SU-DHL-6 (cell line): ENCODE measurements around the gene ABHD13.

Experiments used
- H2AFZ ChIP-seq: fragments of 200-600 bp; sonication (generic); 2 replicates; pipeline ENCODE4 v1.6.1; 2014; ENCODE audit warnings: low read depth, mild to moderate bottlenecking, moderate library complexity, mixed read lengths, antibody characterized with exemption, low read length; ENCODE audit not compliant: severe bottlenecking
- H3F3A ChIP-seq: fragments of 200-600 bp; shearing (Covaris generic); 2 replicates; pipeline ENCODE4 v1.6.0; 2016; ENCODE audit warnings: antibody characterized with exemption, mild to moderate bottlenecking; ENCODE audit not compliant: insufficient read depth
- H3K27ac ChIP-seq: fragments of 200-600 bp; sonication (generic); 2 replicates; pipeline ENCODE4 v1.5.1; 2016; ENCODE audit warnings: low read depth, mild to moderate bottlenecking, low read length, moderate library complexity, mixed read lengths
- H3K27me3 ChIP-seq: fragments of 200-600 bp; sonication (generic), shearing (Covaris generic); 2 replicates; pipeline ENCODE4 v1.6.0; 2014; ENCODE audit warnings: mild to moderate bottlenecking, low read length
- H3K36me3 ChIP-seq: fragments of 200-600 bp; sonication (generic); 2 replicates; pipeline ENCODE4 v1.6.1; 2014; ENCODE audit warnings: mild to moderate bottlenecking, low read length, mixed read lengths
- H3K4me2 ChIP-seq: fragments of 300-600, 200-600 bp; shearing (Covaris generic), sonication (generic); 2 replicates; pipeline ENCODE4 v1.6.0; 2014; ENCODE audit warnings: low read length, low read depth, mild to moderate bottlenecking; ENCODE audit not compliant: poor library complexity, severe bottlenecking
- H3K4me3 ChIP-seq: fragments of 200-600 bp; sonication (generic); 2 replicates; pipeline ENCODE4 v1.5.1; 2014; ENCODE audit warnings: antibody characterized with exemption, low read length, mild to moderate bottlenecking, mixed read lengths; ENCODE audit not compliant: insufficient read depth, poor library complexity, severe bottlenecking
- H3K79me2 ChIP-seq: fragments of 200-600 bp; sonication (generic); 2 replicates; pipeline ENCODE4 v1.6.1; 2014; ENCODE audit warnings: mild to moderate bottlenecking, low read length, moderate library complexity; ENCODE audit not compliant: insufficient read depth
- H3K9ac ChIP-seq: fragments of 200-600 bp; sonication (generic); 2 replicates; pipeline ENCODE4 v1.7.0; 2014; ENCODE audit warnings: mild to moderate bottlenecking, low read length
- H3K9me2 ChIP-seq: fragments of 200-600 bp; sonication (generic); replicated peaks from 2 replicates; pipeline ENCODE4 v1.6.1; 2014; ENCODE audit warnings: low read length; ENCODE audit not compliant: insufficient read depth
- H3K9me3 ChIP-seq: fragments of 200-600 bp; sonication (generic); 2 replicates; pipeline ENCODE4 v1.6.1; 2014; ENCODE audit warnings: low read length, mixed read lengths; ENCODE audit not compliant: insufficient read depth
- H4K20me1 ChIP-seq: fragments of 200-600 bp; sonication (generic); 2 replicates; pipeline ENCODE4 v1.6.1; 2014; ENCODE audit warnings: low read depth, mild to moderate bottlenecking, antibody characterized with exemption, low read length, moderate library complexity, mixed read lengths
- EZH2phosphoT487 ChIP-seq: fragments of 200-600 bp; sonication (generic), shearing (Covaris generic); conservative IDR thresholded peaks from 2 replicates; pipeline ENCODE4 v1.6.1; 2018; ENCODE audit warnings: mild to moderate bottlenecking, antibody characterized with exemption, low read length, moderate library complexity, mixed read lengths
- TF ChIP-seq, protein P1 (sequence below): fragments of 200-600 bp; sonication (generic); IDR thresholded peaks from one replicate; pipeline ENCODE4 v1.5.1; 2017; ENCODE audit warnings: antibody characterized with exemption, mild to moderate bottlenecking, low read length, moderate library complexity; ENCODE audit not compliant: insufficient read depth, poor library complexity, severe bottlenecking

ABHD13 gene

GRCh38 chr13:108269601-108270328, 51.6 kb downstream of the ABHD13 start, which contains the start of gene TNFSF13B:
TSS of gene TNFSF13B (plus strand) at chr13:108269718. CDS start at chr13:108269896, 178 bp downstream.
- no peak within 1 kb of the TSS for H2AFZ ChIP-seq
- no peaks in the 10 kb centered on the region for H3F3A ChIP-seq
- no peaks in the 10 kb centered on the region for H3K9me2 ChIP-seq
- H3K4me2 ChIP-seq = peak within 1 kb of the TSS; percentile 26
- H3K27ac ChIP-seq = no peak within 1 kb of the TSS
- no peaks in the 10 kb centered on the region for H3K79me2 ChIP-seq
- no peak within 1 kb of the TSS for H3K9ac ChIP-seq
- H3K9me3 ChIP-seq = no peaks in the 10 kb centered on the region
- no peaks in the 10 kb centered on the region for H4K20me1 ChIP-seq
- no peak for TF ChIP-seq EZH2phosphoT487
- TF ChIP-seq, protein P1, sequence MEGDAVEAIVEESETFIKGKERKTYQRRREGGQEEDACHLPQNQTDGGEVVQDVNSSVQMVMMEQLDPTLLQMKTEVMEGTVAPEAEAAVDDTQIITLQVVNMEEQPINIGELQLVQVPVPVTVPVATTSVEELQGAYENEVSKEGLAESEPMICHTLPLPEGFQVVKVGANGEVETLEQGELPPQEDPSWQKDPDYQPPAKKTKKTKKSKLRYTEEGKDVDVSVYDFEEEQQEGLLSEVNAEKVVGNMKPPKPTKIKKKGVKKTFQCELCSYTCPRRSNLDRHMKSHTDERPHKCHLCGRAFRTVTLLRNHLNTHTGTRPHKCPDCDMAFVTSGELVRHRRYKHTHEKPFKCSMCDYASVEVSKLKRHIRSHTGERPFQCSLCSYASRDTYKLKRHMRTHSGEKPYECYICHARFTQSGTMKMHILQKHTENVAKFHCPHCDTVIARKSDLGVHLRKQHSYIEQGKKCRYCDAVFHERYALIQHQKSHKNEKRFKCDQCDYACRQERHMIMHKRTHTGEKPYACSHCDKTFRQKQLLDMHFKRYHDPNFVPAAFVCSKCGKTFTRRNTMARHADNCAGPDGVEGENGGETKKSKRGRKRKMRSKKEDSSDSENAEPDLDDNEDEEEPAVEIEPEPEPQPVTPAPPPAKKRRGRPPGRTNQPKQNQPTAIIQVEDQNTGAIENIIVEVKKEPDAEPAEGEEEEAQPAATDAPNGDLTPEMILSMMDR = no peak
- H3K4me3 ChIP-seq = peak within 1 kb of the TSS; percentile 13
- H3K27me3 ChIP-seq = no peaks in the 10 kb centered on the region
- H3K36me3 ChIP-seq = no peaks in the 10 kb centered on the region

- no peaks in the 10 kb centered on the region for H3K79me2 ChIP-seq
- H3K4me2 ChIP-seq = peak overlapping the region; percentile 26
- H3K4me3 ChIP-seq = no peak overlapping the region
- no peak overlapping the region for H2AFZ ChIP-seq
- no peaks in the 10 kb centered on the region for H3F3A ChIP-seq
- no peaks in the 10 kb centered on the region for H3K36me3 ChIP-seq
- H4K20me1 ChIP-seq = no peaks in the 10 kb centered on the region
- no peak overlapping the region for H3K27ac ChIP-seq
- no peaks in the 10 kb centered on the region for H3K9me3 ChIP-seq
- no peaks in the 10 kb centered on the region for H3K9me2 ChIP-seq
- TF ChIP-seq, protein P1 = no peak
- TF ChIP-seq EZH2phosphoT487 = no peak
- H3K9ac ChIP-seq = no peak overlapping the region
- no peaks in the 10 kb centered on the region for H3K27me3 ChIP-seq
Observed at GRCh38 chr13:108270442-108270841, 52.2 kb downstream of the ABHD13 start.

DNA sequence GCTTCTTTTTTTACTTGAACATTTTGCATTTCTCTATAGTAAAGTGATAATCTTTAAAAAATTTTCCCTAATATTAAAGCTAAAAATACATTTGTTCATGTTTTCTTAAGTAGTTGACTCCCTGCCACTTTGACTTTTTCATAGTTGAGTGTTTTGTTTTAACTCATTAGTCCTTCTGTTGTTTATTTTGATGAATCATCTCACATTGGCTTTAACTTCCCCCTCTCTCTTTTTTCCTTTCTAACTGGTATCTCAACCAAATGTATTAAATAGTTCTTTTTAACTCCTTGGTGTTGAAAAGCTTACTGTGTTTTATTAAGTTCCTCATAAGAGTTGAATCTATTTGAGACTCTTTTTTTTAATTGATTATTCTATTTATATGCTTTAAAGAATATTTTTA, 54.1 kb downstream of the ABHD13 start:
- Histone ChIP-seq H3K79me2 (no peaks in the 10 kb centered on the region), H4K20me1 (no peaks in the 10 kb centered on the region), H2AFZ (no peak overlapping the region), H3K27ac (no peak overlapping the region), H3K9ac (no peak overlapping the region), H3K4me2 (no peak overlapping the region), H3K4me3 (no peak overlapping the region), H3K9me3 (no peaks in the 10 kb centered on the region), H3K9me2 (no peaks in the 10 kb centered on the region), H3F3A (no peaks in the 10 kb centered on the region), H3K27me3 (no peaks in the 10 kb centered on the region), H3K36me3 (no peaks in the 10 kb centered on the region)
- TF ChIP-seq, protein P1 = no peak
- no peak for TF ChIP-seq EZH2phosphoT487
